Measurements from ENCODE around the gene TALDO1.

DNA sequence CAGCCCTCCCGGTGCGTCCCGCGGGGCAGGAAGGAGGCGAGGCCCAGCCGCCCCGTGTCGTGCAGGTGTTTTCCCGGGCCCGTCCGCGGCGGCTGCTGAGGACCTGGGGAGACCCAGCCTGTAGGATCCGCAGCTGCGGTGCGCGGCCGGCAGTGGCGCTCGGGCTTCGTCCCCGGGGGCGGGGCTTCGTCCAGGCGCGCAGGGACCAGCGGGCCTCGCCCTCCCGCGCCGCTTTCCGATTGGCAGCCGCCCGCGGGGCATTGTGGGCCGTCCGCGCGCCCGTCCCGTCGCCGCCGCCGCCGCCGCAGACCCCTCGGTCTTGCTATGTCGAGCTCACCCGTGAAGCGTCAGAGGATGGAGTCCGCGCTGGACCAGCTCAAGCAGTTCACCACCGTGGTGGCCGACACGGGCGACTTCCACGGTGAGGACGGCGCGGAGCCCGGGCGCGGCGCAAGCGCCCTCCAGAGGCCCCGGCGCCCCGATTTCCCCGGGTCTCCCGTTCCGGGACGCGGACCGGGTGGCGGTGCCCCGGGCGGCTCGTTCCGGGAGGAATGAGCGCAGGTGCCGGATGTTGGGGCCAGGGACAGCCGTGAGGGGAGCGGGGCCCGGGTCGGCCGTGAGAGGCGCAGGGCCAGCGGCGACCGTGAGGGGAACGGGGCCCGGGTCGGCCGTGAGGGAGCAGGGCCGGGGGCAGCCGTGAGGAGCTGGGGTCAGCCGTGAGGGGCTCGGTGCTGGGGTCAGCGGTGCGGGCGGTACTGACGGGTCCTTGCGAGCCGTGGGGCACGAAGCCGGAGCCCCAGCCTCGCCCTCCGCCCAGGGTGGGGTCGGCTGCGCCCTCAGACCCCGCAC is at the start of gene TALDO1:
- TF ChIP-seq POLR2A (IDR thresholded peaks at IDR 0.05) (peak in 3 of 4 donors; percentile 55 to 90 (median 82)), EP300 (IDR thresholded peaks at IDR 0.05) (no peak)
